Thyroid gland (tissue), 4 donors: Measurements from ENCODE around the gene STAMBPL1. TPM values are rescaled to one million over a fixed set of nuclear protein-coding genes. Genes with fewer than 3 reads are reported as not detected.
"Not testable (repeated sequence)": the region's sequence is repeated elsewhere in the genome, so short reads cannot be mapped to it uniquely, and the experiment has no call there.

Source experiments
- DNase-seq, 2 donors: peaks; one replicate each; pipeline ENCODE4 v3.0.0-alpha.2; 2019
- H3K27ac ChIP-seq, 3 donors: fragments of 200-600 bp; sonication (generic); 1 replicate in 2 of 3; 2 replicates in 1 of 3; pipeline ENCODE4 v1.5.1; 2016 to 2019; ENCODE audit warnings: mild to moderate bottlenecking in 1 of 3, moderate library complexity in 1 of 3
- H3K27me3 ChIP-seq: fragments of 200-600 bp; sonication (generic); one replicate; pipeline ENCODE4 v1.5.1; 2019
- H3K36me3 ChIP-seq, 2 donors: fragments of 200-600 bp; sonication (generic); one replicate each; pipeline ENCODE4 v1.5.1; 2016 to 2019
- H3K4me1 ChIP-seq, 2 donors: fragments of 200-600 bp; sonication (generic); one replicate each; pipeline ENCODE4 v1.5.1; 2017 to 2019
- H3K4me3 ChIP-seq, 3 donors: fragments of 200-600 bp; sonication (generic); replicated peaks in 1 of 3; 1 replicate in 2 of 3; 2 replicates in 1 of 3; pipeline ENCODE4 v1.5.1; 2016; ENCODE audit warnings: mild to moderate bottlenecking in 1 of 3
- H3K9me3 ChIP-seq: fragments of 200-600 bp; sonication (generic); one replicate; pipeline ENCODE4 v1.5.1; 2017
- CTCF ChIP-seq, 6 experiments: fragments of 200-600 bp in 3 of 6; fragments of 450-650 bp in 3 of 6; sonication (generic) in 3 of 6; IDR thresholded peaks; one replicate each; pipeline ENCODE4 v1.5.1; 2016 to 2019; ENCODE audit warnings: antibody characterized with exemption in 6 of 6, mild to moderate bottlenecking in 2 of 6, inconsistent platforms in 1 of 6, moderate library complexity in 1 of 6
- POLR2A ChIP-seq, 2 donors: fragments of 450-650 bp; IDR thresholded peaks; one replicate each; pipeline ENCODE4 v1.6.1; 2017; ENCODE audit warnings: antibody characterized with exemption in 2 of 2, mild to moderate bottlenecking in 2 of 2, moderate library complexity in 1 of 2
- WGBS, 2 donors: methylation state at CpG; one replicate each; pipeline ENCODE4 v1.1.5; 2017; 5-methylcytosine and 5-hydroxymethylcytosine counted together
- intact Hi-C: fragments of 100-400 bp; cut with DNase I; formaldehyde crosslinking; loops from one replicate; pipeline ENCODE4 v1.15.1; 2023
- total RNA-seq, 4 donors: library from RNA; depleted of rRNA; stranded (reverse); fragments of >200 nt; gene quantifications; one replicate each; pipeline ENCODE4 v1.2.3, GENCODE V29; 2016

STAMBPL1 gene
- total RNA-seq, 4 donors from 2014 or later, result 0.63 to 6.2 (median 5.7) TPM

- Histone ChIP-seq H3K4me1 (no peaks in the 10 kb centered on the region), H3K36me3 (no peaks in the 10 kb centered on the region), H3K27me3 (no peaks in the 10 kb centered on the region), H3K4me3 (no peak overlapping the region), H3K27ac (no peak overlapping the region), H3K9me3 (no peaks in the 10 kb centered on the region)
- intact Hi-C loops, result loop anchor here (10.0 kb wide), 2 partner anchors 151 to 371 kb away; partner anchors contain the start of gene CH25H
- 62 to 63% methylated on average over 2 of the region's 2 CpGs for WGBS, 2 donors
- no peak for TF ChIP-seq POLR2A (IDR thresholded peaks at IDR 0.05)
- TF ChIP-seq CTCF (IDR thresholded peaks at IDR 0.05), result no peak
- DNase-seq, result no peak
Measured at GRCh38 chr10:88833723-88834122, 46.3 kb upstream of the STAMBPL1 start.

DNA sequence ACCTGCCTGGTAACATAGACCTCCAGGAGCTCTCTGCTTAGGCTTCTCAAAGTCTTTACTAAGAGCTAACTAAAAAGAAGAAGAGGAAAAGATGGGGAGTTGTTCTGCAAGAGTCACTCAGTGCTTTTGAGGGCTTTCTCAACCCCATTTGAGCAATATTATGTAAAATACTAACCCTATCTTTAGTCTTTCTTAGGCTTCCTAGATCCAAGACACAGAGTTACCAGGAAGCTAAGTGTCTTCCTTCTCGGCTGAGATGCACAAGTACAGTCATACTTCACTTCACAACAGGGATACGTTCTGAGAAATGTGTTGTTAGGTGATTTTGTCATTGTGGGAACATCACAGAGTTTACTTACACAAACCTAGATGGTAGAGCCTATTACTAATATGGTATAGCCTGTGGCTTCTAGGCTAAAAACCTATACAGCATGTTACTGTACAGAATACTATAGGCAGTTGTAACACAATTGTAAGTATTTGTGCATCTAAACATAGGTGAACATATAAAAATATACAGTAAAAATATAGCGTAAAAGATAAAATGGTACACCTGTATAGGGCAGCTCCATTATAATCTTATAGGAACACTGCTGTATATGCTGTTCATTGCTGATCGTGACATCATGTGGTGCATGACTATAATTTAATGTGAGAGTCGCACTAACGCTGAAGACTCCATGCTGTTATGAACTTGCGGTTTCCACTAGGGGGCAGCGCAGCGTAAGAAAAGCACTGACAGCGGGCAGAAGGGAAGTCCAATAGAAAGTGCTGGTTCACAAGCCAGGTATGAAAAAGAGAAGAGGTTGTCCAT is 44.7 kb upstream of the STAMBPL1 start:
- TF ChIP-seq POLR2A (IDR thresholded peaks at IDR 0.05), result no peak
- TF ChIP-seq CTCF (IDR thresholded peaks at IDR 0.05), result peak; percentile 65 to 94 (median 82)
- Histone ChIP-seq H3K27me3 (no peaks in the 10 kb centered on the region), H3K27ac (no peak overlapping the region), H3K9me3 (no peaks in the 10 kb centered on the region), H3K36me3 (no peaks in the 10 kb centered on the region), H3K4me3 (no peak overlapping the region), H3K4me1 (no peaks in the 10 kb centered on the region)
- WGBS, 2 donors, result 15 to 16% methylated on average over 10 of the region's 10 CpGs
- intact Hi-C loops, result loop anchor here (10.0 kb wide), 2 partner anchors 149 to 369 kb away; partner anchors contain the start of gene CH25H
- peak; percentile 76 to 87 for DNase-seq

DNA sequence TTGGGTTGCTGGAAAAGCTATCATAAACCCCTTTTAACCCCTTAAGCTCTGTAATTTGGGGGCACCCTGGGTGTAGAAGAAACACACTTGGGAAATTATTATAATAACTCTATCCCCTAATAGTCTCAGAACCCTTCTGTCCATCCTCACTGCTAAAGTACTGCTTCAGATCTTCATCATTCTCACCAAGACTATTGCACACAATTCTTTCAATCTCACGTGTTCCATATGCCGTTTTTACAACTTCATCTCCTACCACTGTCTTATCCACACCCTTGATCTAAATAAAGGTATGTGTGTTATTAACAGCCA is 44.2 kb upstream of the STAMBPL1 start:
- no peak for DNase-seq
- no peaks in the 10 kb centered on the region for H3K27me3 ChIP-seq
- no peak overlapping the region for H3K4me3 ChIP-seq
- no peak for TF ChIP-seq CTCF (IDR thresholded peaks at IDR 0.05)
- no peak for TF ChIP-seq POLR2A (IDR thresholded peaks at IDR 0.05)
- H3K9me3 ChIP-seq, result no peaks in the 10 kb centered on the region
- 17 to 25% methylated on average over 2 of the region's 2 CpGs for WGBS, 2 donors
- H3K36me3 ChIP-seq, result no peaks in the 10 kb centered on the region
- no peaks in the 10 kb centered on the region for H3K4me1 ChIP-seq
- H3K27ac ChIP-seq, result no peak overlapping the region
- intact Hi-C loops, result loop anchor here (2.0 to 10.0 kb wide), 3 partner anchors 95 to 369 kb away; partner anchors contain the start of gene CH25H

- not testable (repeated sequence) for H3K27me3 ChIP-seq, H3K9me3 ChIP-seq, H3K4me1 ChIP-seq, H3K4me3 ChIP-seq, H3K27ac ChIP-seq, H3K36me3 ChIP-seq, DNase-seq
- intact Hi-C loops, result loop anchor here (2.0 to 10.0 kb wide), 3 partner anchors 93 to 367 kb away; partner anchors contain the start of gene CH25H
Measured at GRCh38 chr10:88837632-88838031, 42.4 kb upstream of the STAMBPL1 start.

- intact Hi-C loops, result loop anchor here (10.0 kb wide), 2 partner anchors 146 to 366 kb away; partner anchors contain the start of gene CH25H
- WGBS, 2 donors, result 94 to 95% methylated on average over 5 of the region's 5 CpGs
- Histone ChIP-seq H3K9me3 (no peaks in the 10 kb centered on the region), H3K4me1 (no peaks in the 10 kb centered on the region), H3K27me3 (no peaks in the 10 kb centered on the region), H3K4me3 (no peak overlapping the region), H3K36me3 (no peaks in the 10 kb centered on the region), H3K27ac (no peak overlapping the region)
- no peak for TF ChIP-seq POLR2A (IDR thresholded peaks at IDR 0.05)
- no peak for TF ChIP-seq CTCF (IDR thresholded peaks at IDR 0.05)
- DNase-seq, result no peak
Measured at GRCh38 chr10:88838766-88839350, 41.2 kb upstream of the STAMBPL1 start.
